Liver (tissue), 9 donors: ENCODE results near the gene SH3PXD2A. TPM values are rescaled to one million over a fixed set of nuclear protein-coding genes. Genes with fewer than 3 reads are reported as not detected.

ENCODE experiments used
- DNase-seq: peaks from one replicate; pipeline ENCODE4 v3.0.0-alpha.2; 2017; ENCODE audit warnings: low spot score
- H3K27ac ChIP-seq, 2 donors: one replicate each; pipeline ENCODE4 v1.7.0; 2013; ENCODE audit warnings: inconsistent platforms in 2 of 2, low read length in 2 of 2, control low read depth in 1 of 2, low read depth in 1 of 2, mild to moderate bottlenecking in 1 of 2
- H3K27me3 ChIP-seq, 4 donors: one replicate each; pipeline versions ENCODE4 v1.6.1 to v1.7.0; 2013; ENCODE audit warnings: low read length in 3 of 4, inconsistent platforms in 1 of 4, mild to moderate bottlenecking in 1 of 4, moderate library complexity in 1 of 4; ENCODE audit not compliant: control insufficient read depth in 4 of 4, insufficient read depth in 4 of 4
- H3K36me3 ChIP-seq, 4 donors: one replicate each; pipeline versions ENCODE4 v1.6.1 to v1.7.0; 2013; ENCODE audit warnings: low read length in 3 of 4, mild to moderate bottlenecking in 3 of 4, low read depth in 1 of 4, moderate library complexity in 1 of 4; ENCODE audit not compliant: control insufficient read depth in 4 of 4, insufficient read depth in 3 of 4
- H3K4me1 ChIP-seq, 4 donors: one replicate each; pipeline versions ENCODE4 v1.6.1 to v1.7.0; 2013; ENCODE audit warnings: low read length in 3 of 4, mild to moderate bottlenecking in 3 of 4, moderate library complexity in 1 of 4; ENCODE audit not compliant: control insufficient read depth in 4 of 4, insufficient read depth in 4 of 4
- H3K4me3 ChIP-seq, 3 donors: one replicate each; pipeline versions ENCODE4 v1.6.1 to v1.7.0; 2013; ENCODE audit warnings: low read length in 3 of 3, control low read depth in 1 of 3, low read depth in 1 of 3, mild to moderate bottlenecking in 1 of 3
- H3K9ac ChIP-seq, 2 donors: one replicate each; pipeline ENCODE4 v1.7.0; 2013; ENCODE audit warnings: low read length in 2 of 2, mild to moderate bottlenecking in 2 of 2, moderate library complexity in 2 of 2, control low read depth in 1 of 2, low read depth in 1 of 2
- H3K9me3 ChIP-seq, 4 donors: one replicate each; pipeline versions ENCODE4 v1.6.1 to v1.7.0; 2013; ENCODE audit warnings: low read length in 3 of 4; ENCODE audit not compliant: control insufficient read depth in 4 of 4
- ATF3 ChIP-seq: IDR thresholded peaks from 2 replicates; pipeline ENCODE4 v1.6.1; 2016; ENCODE audit warnings: antibody characterized with exemption
- CTCF ChIP-seq: fragments of 150-350 bp; IDR thresholded peaks from 2 replicates; pipeline ENCODE4 v1.5.1; 2017; ENCODE audit warnings: improper control_type of control experiment, low read depth, low read length; ENCODE audit not compliant: missing input control
- EGR1 ChIP-seq, 2 donors: IDR thresholded peaks; 2 replicates each; pipeline ENCODE4 v1.6.1; 2016 to 2018; ENCODE audit warnings: antibody characterized with exemption in 2 of 2, low read depth in 2 of 2
- FOXA1 ChIP-seq: IDR thresholded peaks from 2 replicates; pipeline ENCODE4 v1.6.1; 2016; ENCODE audit warnings: antibody characterized with exemption
- FOXA2 ChIP-seq: IDR thresholded peaks from 2 replicates; pipeline ENCODE4 v1.6.1; 2016; ENCODE audit warnings: antibody characterized with exemption
- HNF4A ChIP-seq, 2 donors: conservative IDR thresholded peaks; 2 replicates each; pipeline ENCODE4 v1.6.1; 2016; ENCODE audit warnings: antibody characterized with exemption in 2 of 2, mild to moderate bottlenecking in 2 of 2
- HNF4G ChIP-seq: IDR thresholded peaks from 2 replicates; pipeline ENCODE4 v1.6.1; 2016; ENCODE audit warnings: antibody characterized with exemption
- JUND ChIP-seq, 2 donors: IDR thresholded peaks; 2 replicates each; pipeline ENCODE4 v1.6.1; 2016; ENCODE audit warnings: antibody characterized with exemption in 2 of 2
- MAX ChIP-seq: IDR thresholded peaks from 2 replicates; pipeline ENCODE4 v1.6.1; 2016; ENCODE audit warnings: antibody characterized with exemption
- NR2F2 ChIP-seq: IDR thresholded peaks from 2 replicates; pipeline ENCODE4 v1.6.1; 2016; ENCODE audit warnings: antibody characterized with exemption
- RAD21 ChIP-seq, 2 donors: IDR thresholded peaks; 2 replicates each; pipeline ENCODE4 v1.6.1; 2016; ENCODE audit warnings: antibody characterized with exemption in 2 of 2, mild to moderate bottlenecking in 2 of 2
- REST ChIP-seq: IDR thresholded peaks from 2 replicates; pipeline ENCODE4 v1.6.1; 2016; ENCODE audit warnings: antibody characterized with exemption, mild to moderate bottlenecking
- RXRA ChIP-seq, 2 donors: IDR thresholded peaks; 2 replicates each; pipeline ENCODE4 v1.6.1; 2017 to 2018; ENCODE audit warnings: antibody characterized with exemption in 2 of 2, mild to moderate bottlenecking in 1 of 2
- TAF1 ChIP-seq: conservative IDR thresholded peaks from 2 replicates; pipeline ENCODE4 v1.6.1; 2016; ENCODE audit warnings: antibody characterized with exemption, mild to moderate bottlenecking
- YY1 ChIP-seq: IDR thresholded peaks from 2 replicates; pipeline ENCODE4 v1.6.1; 2016; ENCODE audit warnings: antibody characterized with exemption, mild to moderate bottlenecking
- ZBTB33 ChIP-seq: IDR thresholded peaks from 2 replicates; pipeline ENCODE4 v1.6.1; 2016; ENCODE audit warnings: antibody characterized with exemption
- WGBS: extraction: QIAGEN DNeasy Blood & Tissue Kit; methylation state at CpG from one replicate; pipeline ENCODE4 v1.1.7; 2013; 5-methylcytosine and 5-hydroxymethylcytosine counted together
- polyA plus RNA-seq, 2 donors: library from polyadenylated mRNA; stranded (reverse) in 1 of 2; unstranded in 1 of 2; fragments of 200-250 nt in 1 of 2; fragments of >200 nt in 1 of 2; fragmentation: Nextera tagmentation in 1 of 2; extraction: Ambion mirVana in 1 of 2; gene quantifications; one replicate each; pipeline versions ENCODE4 v1.2.1 to v1.2.3, GENCODE V29; 2013 to 2015
- total RNA-seq, 2 donors: library from RNA; depleted of rRNA; stranded (reverse); fragments of >200 nt; gene quantifications; one replicate each; pipeline ENCODE4 v1.2.3, GENCODE V29; 2014
- donor health status: healthy.
- donor health status: healthy.
- donor health status: healthy.
- donor health status: healthy.
- donor health status: healthy.

The SH3PXD2A gene
- total and polyA plus RNA-seq, 4 donors: 0.82 to 5.5 (median 3.9) TPM

GRCh38 chr10:103556383-103557007, 298.9 kb downstream of the SH3PXD2A start:
- Histone ChIP-seq H3K27me3 (no peaks in the 10 kb centered on the region), H3K36me3 (no peaks in the 10 kb centered on the region), H3K9ac (no peak overlapping the region), H3K4me3 (no peak overlapping the region), H3K27ac (no peak overlapping the region), H3K9me3 (no peaks in the 10 kb centered on the region), H3K4me1 (peaks cover 2 to 18% (median 9%) of the 10 kb centered on the region in 4 donors)
- DNase-seq: no peak
- 90% methylated on average over 12 of the region's 12 CpGs for WGBS
- no peak for TF ChIP-seq RAD21 (IDR thresholded peaks at IDR 0.05)
- no peak for TF ChIP-seq RXRA (IDR thresholded peaks at IDR 0.05)
- no peak for TF ChIP-seq CTCF
- no peak for TF ChIP-seq HNF4A (conservative IDR thresholded peaks at IDR 0.05)
- no peak for TF ChIP-seq NR2F2
- no peak for TF ChIP-seq TAF1
- no peak for TF ChIP-seq ZBTB33
- no peak for TF ChIP-seq YY1
- TF ChIP-seq FOXA2: no peak
- no peak for TF ChIP-seq JUND (IDR thresholded peaks at IDR 0.05)
- no peak for TF ChIP-seq REST

GRCh38 chr10:103555712-103556111, 299.7 kb downstream of the SH3PXD2A start:
- no peak overlapping the region for H3K4me3 ChIP-seq
- H3K9ac ChIP-seq: no peak overlapping the region
- H3K27ac ChIP-seq: no peak overlapping the region
- no peak for TF ChIP-seq YY1
- TF ChIP-seq ATF3: no peak
- TF ChIP-seq CTCF: no peak
- TF ChIP-seq HNF4G: no peak
- TF ChIP-seq JUND (IDR thresholded peaks at IDR 0.05): no peak
- no peak for TF ChIP-seq FOXA2
- no peak for TF ChIP-seq ZBTB33
- TF ChIP-seq EGR1 (IDR thresholded peaks at IDR 0.05; ENCODE audit: low read depth in 2 of 2): no peak
- TF ChIP-seq FOXA1: no peak
- TF ChIP-seq MAX: no peak

More at GRCh38 chr10:103555712-103556111, 299.7 kb downstream of the SH3PXD2A start:
- no peak for DNase-seq
- Histone ChIP-seq H3K36me3 (no peaks in the 10 kb centered on the region), H3K27me3 (no peaks in the 10 kb centered on the region), H3K9me3 (no peaks in the 10 kb centered on the region), H3K4me1 (peaks cover 2 to 18% (median 9%) of the 10 kb centered on the region in 4 donors)
- 81% methylated on average over 11 of the region's 11 CpGs for WGBS
